IPS-15b (cell line): ENCODE results near the gene ZNF20.
"Not testable (repeated sequence)": the region's sequence is repeated elsewhere in the genome, so short reads cannot be mapped to it uniquely, and the experiment has no call there.

Source experiments
- H3K27me3 ChIP-seq: one replicate; pipeline ENCODE4 v1.6.1; 2013; ENCODE audit warnings: low read length; ENCODE audit not compliant: control insufficient read depth, insufficient read depth
- H3K36me3 ChIP-seq: one replicate; pipeline ENCODE4 v1.6.1; 2013; ENCODE audit warnings: low read length; ENCODE audit not compliant: control insufficient read depth, insufficient read depth
- H3K4me1 ChIP-seq: one replicate; pipeline ENCODE4 v1.6.1; 2013; ENCODE audit warnings: mild to moderate bottlenecking, low read length; ENCODE audit not compliant: control insufficient read depth, insufficient read depth
- H3K4me3 ChIP-seq: one replicate; pipeline ENCODE4 v1.5.1; 2013; ENCODE audit warnings: low read depth, low read length
- H3K9ac ChIP-seq: one replicate; pipeline ENCODE4 v1.6.1; 2013; ENCODE audit warnings: low read depth, mild to moderate bottlenecking, low read length
- H3K9me3 ChIP-seq: one replicate; pipeline ENCODE4 v1.6.1; 2013; ENCODE audit warnings: mild to moderate bottlenecking, low read length; ENCODE audit not compliant: control insufficient read depth, insufficient read depth

Gene ZNF20

DNA sequence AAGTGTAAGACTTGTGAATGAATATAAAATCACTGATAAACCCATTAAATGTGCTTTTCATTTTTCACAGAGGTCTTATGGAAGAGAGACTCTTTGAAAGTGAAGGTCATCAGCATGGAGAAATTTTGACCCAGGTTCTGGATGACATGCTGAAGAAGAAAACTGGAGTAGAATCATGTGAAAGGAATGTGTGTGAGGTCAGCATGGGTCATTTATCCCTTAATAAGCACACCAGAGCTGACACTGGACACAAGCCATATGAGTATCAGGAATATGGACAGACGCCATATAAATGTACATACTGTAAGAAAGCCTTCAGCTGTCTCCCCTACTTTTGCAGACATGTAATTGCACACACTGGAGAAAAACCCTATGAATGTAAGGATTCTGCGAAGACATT lies 29.0 kb downstream of the ZNF20 start:
- no peaks in the 10 kb centered on the region for H3K27me3 ChIP-seq
- H3K4me1 ChIP-seq: no peaks in the 10 kb centered on the region
- H3K9me3 ChIP-seq: peaks cover 37% of the 10 kb centered on the region
- peaks cover 45% of the 10 kb centered on the region for H3K36me3 ChIP-seq
- no peak overlapping the region for H3K9ac ChIP-seq
- no peak overlapping the region for H3K4me3 ChIP-seq

- not testable (repeated sequence) for H3K36me3 ChIP-seq, H3K9ac ChIP-seq, H3K4me1 ChIP-seq
Observed at GRCh38 chr19:12103909-12104308, 36.2 kb downstream of the ZNF20 start.

DNA sequence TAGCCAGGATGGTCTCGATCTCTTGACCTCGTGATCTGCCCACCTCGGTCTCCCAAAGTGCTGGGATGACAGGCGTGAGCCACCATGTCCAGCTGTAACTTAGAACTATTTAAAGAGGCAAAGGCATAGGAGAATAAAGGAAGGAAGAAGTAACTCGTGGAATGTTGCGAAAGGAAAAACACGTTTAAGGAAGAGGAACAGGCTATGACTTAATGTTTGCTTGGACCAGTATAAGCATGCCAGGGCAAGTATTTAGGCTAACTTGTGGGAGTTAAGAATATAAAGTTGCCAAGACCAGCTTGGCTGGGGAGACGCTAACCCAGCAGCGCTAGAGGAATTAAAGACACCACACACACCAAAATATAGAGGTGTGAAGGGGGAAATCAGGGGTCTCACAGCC lies 42.1 kb downstream of the ZNF20 start:
- Histone ChIP-seq H3K4me3 (no peak overlapping the region), H3K9me3 (peaks cover 10% of the 10 kb centered on the region), H3K9ac (no peak overlapping the region), H3K27me3 (no peaks in the 10 kb centered on the region), H3K4me1 (no peaks in the 10 kb centered on the region), H3K36me3 (peaks cover 4% of the 10 kb centered on the region)

More at GRCh38 chr19:12103909-12104308, 36.2 kb downstream of the ZNF20 start:
- H3K9me3 ChIP-seq, H3K27me3 ChIP-seq, H3K4me3 ChIP-seq: not testable (repeated sequence)

DNA sequence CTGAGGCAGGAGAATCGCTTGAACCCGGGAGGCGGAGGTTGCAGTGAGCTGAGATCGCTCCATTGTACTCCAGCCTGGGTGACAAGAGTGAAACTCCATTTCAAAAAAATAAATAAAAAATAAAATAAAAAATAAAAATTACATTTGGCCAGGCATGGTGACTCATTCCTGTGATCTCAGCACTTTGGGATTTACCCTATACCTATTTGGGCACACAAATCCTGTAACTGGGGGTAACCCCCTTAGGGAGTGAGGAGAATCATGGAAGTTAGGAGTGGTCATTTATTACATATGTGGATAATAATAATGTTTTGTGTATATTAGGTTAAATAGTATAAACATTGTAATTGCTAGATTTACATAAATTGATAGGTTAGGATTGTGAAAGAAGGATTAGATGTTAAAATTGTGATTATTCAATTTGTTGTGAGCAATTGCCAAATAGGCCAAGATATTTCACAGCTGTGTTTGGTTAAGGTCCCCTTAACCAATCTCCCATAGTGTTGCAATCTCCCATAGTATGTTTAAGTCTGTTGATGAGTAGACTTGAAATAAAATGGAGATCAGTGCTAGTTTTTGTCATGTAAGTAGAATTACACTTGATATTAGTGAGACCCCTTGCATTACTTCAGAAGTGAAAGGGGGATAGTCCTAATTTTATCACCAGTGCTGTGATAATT lies 44.9 kb downstream of the ZNF20 start:
- peaks cover 4% of the 10 kb centered on the region for H3K36me3 ChIP-seq
- no peak overlapping the region for H3K4me3 ChIP-seq
- H3K9ac ChIP-seq: no peak overlapping the region
- no peaks in the 10 kb centered on the region for H3K4me1 ChIP-seq
- no peaks in the 10 kb centered on the region for H3K27me3 ChIP-seq
- peaks cover 10% of the 10 kb centered on the region for H3K9me3 ChIP-seq

GRCh38 chr19:12093777-12094176 lies 46.4 kb downstream of the ZNF20 start:
- Histone ChIP-seq H3K4me1 (no peaks in the 10 kb centered on the region), H3K27me3 (no peaks in the 10 kb centered on the region), H3K36me3 (peaks cover 4% of the 10 kb centered on the region), H3K9ac (no peak overlapping the region), H3K4me3 (no peak overlapping the region), H3K9me3 (peaks cover 10% of the 10 kb centered on the region)

DNA sequence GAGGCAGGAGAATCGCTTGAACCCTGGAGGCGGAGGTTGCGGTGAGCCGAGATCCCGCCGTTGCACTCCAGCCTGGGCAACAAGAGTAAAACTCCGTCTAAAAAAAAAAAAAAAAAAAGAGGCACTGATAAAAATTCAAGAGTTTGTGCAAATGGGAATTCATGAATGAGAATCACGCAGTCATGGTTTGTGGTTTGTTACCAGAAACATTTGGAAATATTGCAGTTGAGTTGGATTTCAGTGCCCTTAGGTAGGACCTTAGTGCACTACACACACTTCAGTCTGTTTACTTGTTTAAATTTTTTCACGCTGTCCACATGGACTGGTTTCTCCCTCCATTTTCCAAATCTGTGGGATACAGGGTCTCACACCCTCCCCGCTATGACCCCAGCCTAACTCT lies 47.2 kb downstream of the ZNF20 start:
- peaks cover under 1% of the 10 kb centered on the region for H3K36me3 ChIP-seq
- H3K4me1 ChIP-seq: no peaks in the 10 kb centered on the region
- H3K27me3 ChIP-seq: no peaks in the 10 kb centered on the region
- peak overlapping the region; percentile 96 for H3K4me3 ChIP-seq
- peak overlapping the region; percentile 1 for H3K9ac ChIP-seq
- peaks cover 6% of the 10 kb centered on the region for H3K9me3 ChIP-seq

- no peaks in the 10 kb centered on the region for H3K36me3 ChIP-seq
- peak overlapping the region; percentile 90 for H3K9ac ChIP-seq
- peaks cover 5% of the 10 kb centered on the region for H3K9me3 ChIP-seq
- H3K27me3 ChIP-seq: no peaks in the 10 kb centered on the region
- no peaks in the 10 kb centered on the region for H3K4me1 ChIP-seq
- H3K4me3 ChIP-seq: peak overlapping the region; percentile 96
Observed at GRCh38 chr19:12092065-12092867, 47.9 kb downstream of the ZNF20 start.

- no peaks in the 10 kb centered on the region for H3K36me3 ChIP-seq
- no peaks in the 10 kb centered on the region for H3K4me1 ChIP-seq
- no peaks in the 10 kb centered on the region for H3K27me3 ChIP-seq
- H3K4me3 ChIP-seq: no peak overlapping the region
- no peak overlapping the region for H3K9ac ChIP-seq
- no peaks in the 10 kb centered on the region for H3K9me3 ChIP-seq
Observed at GRCh38 chr19:12090807-12091206, 49.3 kb downstream of the ZNF20 start.

GRCh38 chr19:12085074-12085818 lies 54.9 kb downstream of the ZNF20 start:
- H3K36me3 ChIP-seq: peaks cover 6% of the 10 kb centered on the region
- H3K4me3 ChIP-seq: no peak overlapping the region
- no peak overlapping the region for H3K9ac ChIP-seq
- H3K27me3 ChIP-seq: no peaks in the 10 kb centered on the region
- H3K4me1 ChIP-seq: no peaks in the 10 kb centered on the region
- peaks cover 3% of the 10 kb centered on the region for H3K9me3 ChIP-seq

DNA sequence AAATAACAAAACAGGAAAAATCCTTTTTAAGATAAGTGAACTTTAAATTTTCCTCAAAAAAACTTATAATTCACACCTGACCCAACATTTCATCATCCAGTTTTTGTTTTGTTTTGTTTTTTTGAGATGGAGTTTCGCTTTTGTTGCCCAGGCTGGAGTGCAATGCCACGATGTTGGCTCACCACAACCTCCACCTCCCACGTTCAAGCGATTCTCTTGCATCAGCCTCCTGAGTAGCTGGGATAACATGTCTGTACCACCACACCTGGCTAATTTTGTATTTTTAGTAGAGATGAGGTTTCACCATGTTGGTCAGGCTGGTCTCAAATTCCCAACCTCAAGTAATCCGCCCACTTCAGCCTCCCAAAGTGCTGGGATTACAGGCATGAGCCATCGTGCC lies 56.8 kb downstream of the ZNF20 start:
- not testable (repeated sequence) for H3K9ac ChIP-seq, H3K4me1 ChIP-seq, H3K36me3 ChIP-seq, H3K4me3 ChIP-seq, H3K27me3 ChIP-seq
- peaks cover 13% of the 10 kb centered on the region for H3K9me3 ChIP-seq
